HG03558 (cell line): ENCODE measurements around the gene RBBP9.
A peak's percentile ranks its signal among the peaks of the same experiment; 100 is the strongest.
"Not testable (repeated sequence)": the region's sequence is repeated elsewhere in the genome, so short reads cannot be mapped to it uniquely, and the experiment has no call there.

Source experiments
- ATAC-seq: cut with Tn5 transposase; IDR thresholded peaks from one replicate; pipeline ENCODE4 v1.9.1; 2021; ENCODE audit warnings: moderate number of reproducible peaks; ENCODE audit not compliant: unreplicated experiment; ENCODE audit errors: extremely low read depth

The RBBP9 gene

GRCh38 chr20:18496740-18497592, at the start of gene RBBP9:
RBBP9 (minus strand) TSS chr20:18497225; CDS start chr20:18497167, 58 bp downstream.
- peak; percentile 91 for ATAC-seq

GRCh38 chr20:18545566-18545965, 48.5 kb upstream of the RBBP9 start:
- ATAC-seq, result no peak

DNA sequence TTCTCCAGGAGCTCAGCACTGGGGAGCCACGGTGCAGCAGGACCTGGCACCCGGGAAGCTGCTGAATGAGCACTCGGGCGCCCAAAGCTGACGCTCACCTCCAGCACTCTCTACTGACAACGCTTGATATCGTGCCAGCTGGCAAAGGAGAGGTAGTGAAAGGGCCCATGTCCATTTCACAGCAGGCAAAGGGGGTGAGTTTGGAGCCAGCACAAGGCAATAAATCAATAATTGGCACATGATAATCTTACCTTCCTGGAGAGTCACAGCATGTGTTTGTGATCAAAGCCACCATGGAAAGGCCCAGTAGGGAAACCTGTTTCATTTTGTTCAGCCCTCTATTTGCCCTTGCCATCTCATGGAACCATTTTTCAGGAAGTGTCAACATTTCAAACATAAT, 46.9 kb upstream of the RBBP9 start:
- no peak for ATAC-seq

DNA sequence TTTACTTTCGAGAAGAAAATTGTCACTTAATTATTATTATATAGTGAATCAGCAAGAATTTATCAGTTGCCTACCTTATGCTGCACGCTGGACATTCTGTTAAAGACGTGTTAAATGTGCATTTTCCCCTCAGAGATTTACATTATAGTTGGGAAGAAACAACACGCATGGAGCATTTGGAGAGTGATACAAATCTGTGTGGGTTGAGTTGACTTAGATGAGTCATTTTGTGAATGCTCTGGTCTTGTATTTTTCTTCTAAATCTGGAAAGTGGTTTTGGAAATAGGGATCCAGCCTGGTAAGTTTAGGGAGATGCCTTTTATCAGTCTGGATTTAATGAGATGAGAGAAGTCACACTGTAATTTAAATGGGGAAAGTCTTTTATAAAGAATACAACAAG, 46.2 kb upstream of the RBBP9 start:
- ATAC-seq, result no peak

GRCh38 chr20:18541741-18542140, 44.7 kb upstream of the RBBP9 start:
- no peak for ATAC-seq

DNA sequence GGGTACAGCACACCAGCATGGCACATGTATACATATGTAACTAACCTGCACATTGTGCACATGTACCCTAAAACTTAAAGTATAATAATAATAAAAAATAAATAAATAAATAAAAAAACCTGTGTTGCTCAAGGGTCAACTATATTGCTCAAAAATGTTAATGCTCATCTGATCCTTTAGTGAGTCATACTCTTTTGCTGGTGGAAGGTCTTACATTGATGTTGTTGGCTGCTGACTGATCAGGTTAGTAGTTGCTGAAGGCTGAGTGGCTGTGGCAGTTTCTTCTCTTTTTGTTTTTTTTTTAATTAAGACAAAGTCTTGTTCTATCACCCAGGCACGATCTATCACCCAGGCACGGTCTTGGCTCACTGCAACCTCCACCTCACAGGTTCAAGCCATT, 40.6 kb upstream of the RBBP9 start:
- ATAC-seq, result no peak

GRCh38 chr20:18533978-18534644, 37.1 kb upstream of the RBBP9 start:
- no peak for ATAC-seq

- ATAC-seq, result no peak
Observed at GRCh38 chr20:18533491-18533890, 36.5 kb upstream of the RBBP9 start.

GRCh38 chr20:18532626-18533025, 35.6 kb upstream of the RBBP9 start:
- ATAC-seq, result no peak

DNA sequence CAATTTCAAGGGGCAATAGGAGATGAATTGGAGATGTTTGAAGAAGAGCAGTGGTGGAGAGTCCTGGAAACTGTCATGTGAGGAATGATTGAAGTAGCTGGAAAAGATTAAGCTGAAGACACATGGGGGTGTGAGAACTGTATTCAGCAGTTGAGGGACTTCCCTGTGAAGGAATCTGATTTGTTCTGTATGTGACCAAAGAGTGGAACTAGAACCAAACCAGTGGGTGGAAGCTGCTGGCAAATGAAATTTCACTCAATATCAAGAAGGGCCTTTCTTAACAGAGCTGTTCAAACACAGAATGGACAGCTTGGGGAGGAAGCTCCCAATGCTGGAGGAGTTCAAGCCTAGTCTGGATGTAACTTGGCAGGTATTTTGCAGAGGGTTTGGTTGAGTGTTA, 32.0 kb upstream of the RBBP9 start:
- ATAC-seq, result no peak

GRCh38 chr20:18527836-18528235, 30.8 kb upstream of the RBBP9 start:
- no peak for ATAC-seq

DNA sequence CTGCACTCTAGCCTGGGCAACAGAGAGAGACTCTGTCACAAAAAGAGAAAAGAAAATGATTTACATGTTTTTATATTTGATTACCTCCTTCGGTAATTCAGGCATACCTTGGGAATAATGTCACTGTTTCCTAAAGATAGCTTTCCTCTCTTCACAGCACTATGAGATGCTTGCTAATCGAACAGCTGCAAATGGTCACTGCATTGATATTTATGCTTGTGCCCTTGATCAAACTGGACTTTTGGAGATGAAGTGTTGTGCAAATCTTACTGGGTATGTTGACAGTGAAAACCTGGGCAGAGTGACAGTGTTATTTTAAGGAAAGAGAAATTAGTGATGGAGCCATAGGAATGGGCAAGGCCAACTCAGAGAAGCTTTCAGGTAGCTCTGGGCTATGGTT, 30.3 kb upstream of the RBBP9 start:
- no peak for ATAC-seq

DNA sequence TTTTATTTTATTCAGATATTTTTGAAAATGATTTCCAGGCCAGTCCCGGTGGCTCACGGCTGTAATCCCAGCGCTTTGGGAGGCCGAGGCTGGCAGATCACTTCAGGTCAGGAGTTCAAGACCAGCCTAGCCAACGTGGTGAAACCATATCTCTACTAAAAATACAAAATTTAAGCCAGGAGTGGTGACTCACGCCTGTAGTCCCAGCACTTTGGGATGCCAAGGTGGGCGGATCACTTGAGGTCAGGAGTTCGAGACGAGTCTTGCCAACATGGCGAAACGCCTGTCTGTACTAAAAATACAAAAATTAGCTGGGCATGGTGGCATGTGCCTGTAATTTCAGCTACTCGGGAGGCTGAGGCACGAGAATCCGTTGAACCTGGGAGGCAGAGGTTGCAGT, 29.7 kb upstream of the RBBP9 start:
- not testable (repeated sequence) for ATAC-seq

DNA sequence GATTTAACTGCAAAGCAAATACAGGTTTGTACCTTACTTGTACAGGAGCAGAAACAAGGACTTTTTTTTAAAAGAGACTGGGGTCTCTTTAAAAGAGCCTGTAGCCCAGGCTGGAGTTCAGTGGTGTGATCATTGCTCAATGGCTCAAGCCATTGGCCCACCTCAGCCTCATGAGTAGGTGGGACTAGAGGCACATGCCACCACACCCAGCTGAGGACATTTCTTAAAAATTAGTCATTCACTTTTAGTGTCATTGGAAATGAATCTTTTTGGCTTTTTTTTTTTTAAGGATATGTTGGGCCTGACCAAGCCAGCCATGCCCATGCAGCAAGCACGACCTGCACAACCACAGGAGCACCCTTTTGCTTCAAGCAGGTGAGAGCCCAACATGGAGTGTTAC, 27.6 kb upstream of the RBBP9 start:
- ATAC-seq, result no peak

DNA sequence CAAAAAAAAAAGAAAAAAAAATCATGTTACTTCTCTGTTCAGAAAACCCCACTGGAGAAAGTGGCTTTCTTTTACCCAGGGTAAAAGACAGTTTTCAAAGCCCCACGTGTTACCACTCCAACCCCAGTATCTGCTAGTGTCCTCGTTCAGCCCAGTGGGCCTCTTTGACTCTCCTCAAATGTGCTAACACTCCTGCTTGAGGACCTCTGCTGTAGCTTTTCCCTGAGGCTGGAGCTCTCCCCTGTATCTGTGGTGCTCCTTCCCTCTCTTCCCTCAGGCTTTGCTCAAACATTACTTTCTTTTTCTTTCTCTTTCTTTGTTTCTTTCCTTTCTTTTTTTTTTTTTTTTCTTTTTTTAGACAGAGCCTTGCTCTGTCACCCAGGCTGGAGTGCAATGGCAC, 26.0 kb upstream of the RBBP9 start:
- no peak for ATAC-seq

DNA sequence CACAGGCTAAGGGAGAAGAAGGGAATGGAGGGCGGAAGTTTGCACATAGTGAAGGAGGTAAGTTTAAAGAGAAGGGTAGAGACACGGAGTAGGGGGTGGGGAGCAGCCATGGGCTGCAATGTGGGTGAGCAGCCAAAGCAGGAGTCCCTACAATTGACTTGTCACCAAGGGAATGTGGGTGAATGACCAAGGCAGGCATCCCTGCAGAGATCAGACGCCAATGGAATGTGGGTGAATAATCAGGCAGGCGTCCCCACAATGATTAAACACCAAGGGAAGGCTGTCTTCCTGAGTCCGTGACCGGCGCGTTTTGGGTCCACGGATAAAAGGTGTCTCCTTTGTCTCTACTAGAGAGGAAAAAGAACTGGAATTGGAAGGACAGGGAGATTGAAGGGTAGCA, 25.0 kb upstream of the RBBP9 start:
- not testable (repeated sequence) for ATAC-seq

GRCh38 chr20:18515973-18516372, 18.9 kb upstream of the RBBP9 start:
- ATAC-seq, result no peak

DNA sequence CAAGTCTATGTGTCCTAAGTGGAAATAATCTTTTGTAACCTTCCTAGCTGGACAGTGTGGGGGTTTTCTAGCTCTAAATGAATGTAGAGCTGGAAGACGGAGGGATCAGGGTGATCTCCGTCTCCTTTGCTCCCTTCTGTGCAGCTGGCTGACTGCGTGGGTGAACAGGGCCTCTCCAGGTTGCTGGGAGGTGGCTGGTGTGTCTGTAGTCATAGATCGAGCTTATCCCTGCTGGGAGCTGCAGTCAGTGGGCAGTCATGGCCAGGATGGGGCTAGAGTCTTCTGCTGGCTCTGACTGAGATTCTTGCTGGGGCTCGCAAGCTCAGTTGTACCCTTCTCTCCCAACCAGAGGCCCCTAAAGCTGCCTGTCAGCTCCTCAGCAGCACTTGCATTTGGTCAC, 17.1 kb upstream of the RBBP9 start:
- ATAC-seq, result no peak

DNA sequence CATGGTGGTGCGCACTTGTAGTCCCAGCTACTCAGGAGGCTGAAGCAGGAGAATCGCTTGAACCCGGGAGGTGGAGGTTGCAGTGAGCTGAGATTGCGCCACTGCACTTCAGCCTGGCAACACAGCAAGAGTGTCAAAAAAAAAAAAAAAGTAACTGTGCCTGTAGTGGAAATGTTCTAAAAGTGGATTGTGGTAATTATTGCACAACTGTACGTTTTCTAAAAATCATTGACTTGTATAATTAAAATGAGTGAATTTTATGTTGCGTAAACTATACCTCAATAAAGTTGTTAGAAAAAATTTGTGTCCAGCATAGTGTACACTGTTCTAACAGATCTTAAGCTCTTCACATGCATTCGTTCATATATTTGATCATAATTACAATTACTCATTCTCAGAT, 16.2 kb upstream of the RBBP9 start:
- ATAC-seq, result no peak

DNA sequence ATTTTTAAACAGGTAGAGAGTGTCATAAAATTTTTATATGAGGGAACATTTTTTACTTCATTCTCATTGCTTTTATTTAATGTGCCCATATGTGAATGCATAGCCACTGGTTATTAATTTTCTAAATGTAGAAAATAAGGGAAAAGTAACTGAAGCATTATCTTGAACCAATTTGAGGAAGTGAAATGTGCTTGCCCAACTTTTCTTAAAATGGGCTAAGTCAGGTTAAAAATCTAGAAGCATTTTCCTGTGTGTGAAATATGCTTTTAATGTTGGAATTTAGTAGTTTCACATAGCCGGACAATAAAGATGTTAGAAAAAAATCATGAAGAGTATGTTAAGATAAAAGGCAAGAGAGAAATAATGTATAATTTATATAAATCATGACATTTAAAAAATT, 14.5 kb upstream of the RBBP9 start:
- ATAC-seq, result no peak

- ATAC-seq, result peak; percentile 87
Observed at GRCh38 chr20:18507218-18508191, 10.5 kb upstream of the RBBP9 start, which contains the start of gene SEC23B. SEC23B (plus strand) TSS chr20:18507940; CDS start chr20:18510836, 2,896 bp downstream.
